ENCODE results near the gene EXOC3L4. TPM values are rescaled to one million over a fixed set of nuclear protein-coding genes. Genes with fewer than 3 reads are reported as not detected.
"Not testable (repeated sequence)": the region's sequence is repeated elsewhere in the genome, so short reads cannot be mapped to it uniquely, and the experiment has no call there.

EXOC3L4 gene
- total and polyA plus RNA-seq, 2 donors: 16.0 to 83.7 TPM

GRCh38 chr14:103146141-103146709 is 51.7 kb downstream of the EXOC3L4 start:
- peaks cover 0 to 3% of the 10 kb centered on the region in 2 donors for H3K4me1 ChIP-seq (ENCODE audit: control insufficient read depth in 2 of 2, insufficient read depth in 2 of 2, low read length in 2 of 2)
- peaks cover 0 to under 1% of the 10 kb centered on the region in 2 donors for H3K9me3 ChIP-seq (ENCODE audit: control insufficient read depth in 2 of 2, insufficient read depth in 1 of 2, low read length in 1 of 2)
- DNase-seq (ENCODE audit: low read depth in 6 of 9, low spot score in 9 of 9): no peak
- no peak overlapping the region for H3K27ac ChIP-seq (ENCODE audit: low read depth in 1 of 2, low read length in 1 of 2)
- no peak overlapping the region for H3K4me3 ChIP-seq (ENCODE audit: low read length in 2 of 2)
- peaks cover 0 to 22% of the 10 kb centered on the region in 2 donors for H3K27me3 ChIP-seq (ENCODE audit: control insufficient read depth in 2 of 2, insufficient read depth in 1 of 2, low read length in 1 of 2)
- no peaks in the 10 kb centered on the region for H3K36me3 ChIP-seq (ENCODE audit: control insufficient read depth in 2 of 2, insufficient read depth in 2 of 2, low read length in 1 of 2)
- WGBS: 94% methylated on average over 19 of the region's 19 CpGs

DNA sequence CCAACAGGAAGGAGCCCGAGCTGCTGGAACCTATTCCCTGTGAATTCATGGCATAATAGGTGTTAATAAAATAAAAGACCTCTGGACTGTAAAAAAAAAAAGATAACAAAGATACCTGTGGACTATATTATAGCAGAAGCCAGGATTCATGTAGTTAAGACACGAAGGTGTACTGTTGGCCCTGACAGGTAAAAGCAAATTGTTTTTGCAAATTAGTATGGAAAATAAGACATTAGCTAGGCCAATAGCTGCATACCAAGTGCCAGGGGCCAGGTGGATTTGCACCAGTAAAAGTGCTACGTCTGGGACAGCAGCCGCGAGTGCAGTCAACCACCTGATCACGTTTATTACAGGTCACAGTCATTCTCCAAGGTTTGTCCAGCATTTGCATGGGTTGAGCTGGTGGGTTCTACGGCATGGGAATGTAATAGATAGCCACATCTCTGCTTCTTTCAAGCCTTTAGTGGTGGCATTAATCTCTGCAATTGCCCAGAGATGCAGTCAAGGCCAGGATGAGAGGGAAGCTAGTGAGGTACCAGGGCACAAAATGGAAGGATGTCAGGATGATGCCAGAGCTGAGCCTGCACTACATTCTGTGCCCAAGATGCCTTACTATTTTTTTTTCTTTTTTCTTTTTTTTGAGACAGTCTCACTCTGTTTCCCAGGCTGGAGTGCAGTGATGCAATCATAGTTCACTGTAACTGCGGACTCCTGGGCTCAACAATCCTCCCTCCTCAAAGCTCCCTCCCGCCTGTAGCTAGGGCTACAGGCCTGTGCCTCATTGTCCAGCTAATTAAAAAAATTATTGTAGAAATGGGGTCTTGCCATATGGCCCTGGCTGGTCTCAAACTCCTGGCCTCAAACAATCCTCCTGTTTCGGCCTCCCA is 55.1 kb downstream of the EXOC3L4 start:
- Histone ChIP-seq H3K9me3 (ENCODE audit: control insufficient read depth in 2 of 2, insufficient read depth in 1 of 2, low read length in 1 of 2) (no peaks in the 10 kb centered on the region), H3K4me1 (ENCODE audit: control insufficient read depth in 2 of 2, insufficient read depth in 2 of 2, low read length in 2 of 2) (no peaks in the 10 kb centered on the region), H3K27ac (ENCODE audit: low read depth in 1 of 2, low read length in 1 of 2) (no peak overlapping the region), H3K4me3 (ENCODE audit: low read length in 2 of 2) (no peak overlapping the region), H3K27me3 (ENCODE audit: control insufficient read depth in 2 of 2, insufficient read depth in 1 of 2, low read length in 1 of 2) (peaks cover 0 to 11% of the 10 kb centered on the region in 2 donors), H3K36me3 (ENCODE audit: control insufficient read depth in 2 of 2, insufficient read depth in 2 of 2, low read length in 1 of 2) (no peaks in the 10 kb centered on the region)
- no peak for DNase-seq (ENCODE audit: low read depth in 6 of 9, low spot score in 9 of 9)
- WGBS: 94% methylated on average over 10 of the region's 10 CpGs

DNA sequence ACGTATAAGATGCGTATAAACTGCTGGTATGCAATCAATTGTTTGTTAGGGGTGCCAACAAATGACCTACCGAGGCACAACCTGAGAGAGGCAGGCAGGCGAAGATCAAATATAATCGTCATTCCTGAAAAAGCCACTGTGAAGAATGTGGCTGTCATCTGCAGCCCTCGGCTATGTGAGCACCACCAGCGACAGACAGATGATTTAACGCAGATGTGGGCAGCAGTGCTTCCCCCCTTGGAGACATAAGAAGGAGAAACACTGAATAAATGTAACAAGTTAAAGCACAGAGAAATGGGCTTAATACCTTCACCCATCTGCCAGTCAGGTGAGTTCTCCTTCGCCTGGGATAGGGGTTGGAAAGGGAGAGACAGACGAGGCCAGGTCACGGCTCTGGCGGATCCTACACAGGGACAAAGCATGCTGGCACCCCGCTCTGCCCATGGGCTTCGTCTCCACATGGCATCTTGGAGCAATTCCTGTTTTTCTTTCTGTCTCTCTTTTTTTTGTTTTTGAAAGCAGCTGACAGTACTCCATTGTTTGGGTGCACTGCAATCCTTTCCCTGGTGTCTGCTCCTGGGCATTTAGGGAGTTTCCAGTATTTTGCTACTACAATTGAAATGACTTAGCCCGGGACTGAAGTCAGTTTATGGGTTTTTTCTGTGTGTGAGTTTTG is 56.9 kb downstream of the EXOC3L4 start:
- Histone ChIP-seq H3K9me3 (ENCODE audit: control insufficient read depth in 2 of 2, insufficient read depth in 1 of 2, low read length in 1 of 2) (peaks cover 0 to 1% of the 10 kb centered on the region in 2 donors), H3K36me3 (ENCODE audit: control insufficient read depth in 2 of 2, insufficient read depth in 2 of 2, low read length in 1 of 2) (no peaks in the 10 kb centered on the region), H3K27ac (ENCODE audit: low read depth in 1 of 2, low read length in 1 of 2) (no peak overlapping the region), H3K4me3 (ENCODE audit: low read length in 2 of 2) (no peak overlapping the region), H3K4me1 (ENCODE audit: control insufficient read depth in 2 of 2, insufficient read depth in 2 of 2, low read length in 2 of 2) (no peaks in the 10 kb centered on the region), H3K27me3 (ENCODE audit: control insufficient read depth in 2 of 2, insufficient read depth in 1 of 2, low read length in 1 of 2) (peaks cover 0 to 6% of the 10 kb centered on the region in 2 donors)
- WGBS: 88% methylated on average over 15 of the region's 15 CpGs
- no peak for DNase-seq (ENCODE audit: low read depth in 6 of 9, low spot score in 9 of 9)

GRCh38 chr14:103155010-103155409 is 60.5 kb downstream of the EXOC3L4 start:
- H3K4me1 ChIP-seq (ENCODE audit: control insufficient read depth in 2 of 2, insufficient read depth in 2 of 2, low read length in 2 of 2): no peaks in the 10 kb centered on the region

DNA sequence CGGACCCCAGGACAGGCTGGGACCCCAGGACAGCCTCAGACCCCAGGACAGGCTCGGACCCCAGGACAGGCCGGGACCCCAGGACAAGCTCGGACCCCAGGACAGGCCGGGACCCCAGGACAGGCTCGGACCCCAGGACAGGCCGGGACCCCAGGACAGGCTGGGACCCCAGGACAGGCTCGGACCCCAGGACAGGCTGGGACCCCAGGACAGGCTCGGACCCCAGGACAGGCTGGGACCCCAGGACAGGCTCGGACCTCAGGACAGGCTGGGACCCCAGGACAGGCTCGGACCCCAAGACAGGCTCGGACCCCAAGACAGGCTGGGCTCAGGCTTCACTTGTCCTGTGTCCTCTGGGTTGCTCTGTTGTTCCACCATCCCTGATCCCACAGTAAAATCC is 60.9 kb downstream of the EXOC3L4 start:
- WGBS: 97% methylated on average over 12 of the region's 12 CpGs
- not testable (repeated sequence) for DNase-seq (ENCODE audit: low read depth in 6 of 9, low spot score in 9 of 9); H3K27ac ChIP-seq (ENCODE audit: low read depth in 1 of 2, low read length in 1 of 2); H3K36me3 ChIP-seq (ENCODE audit: control insufficient read depth in 2 of 2, insufficient read depth in 2 of 2, low read length in 1 of 2); H3K4me1 ChIP-seq (ENCODE audit: control insufficient read depth in 2 of 2, insufficient read depth in 2 of 2, low read length in 2 of 2); H3K9me3 ChIP-seq (ENCODE audit: control insufficient read depth in 2 of 2, insufficient read depth in 1 of 2, low read length in 1 of 2); H3K4me3 ChIP-seq (ENCODE audit: low read length in 2 of 2)
- peaks cover 0 to 14% of the 10 kb centered on the region in 2 donors for H3K27me3 ChIP-seq (ENCODE audit: control insufficient read depth in 2 of 2, insufficient read depth in 1 of 2, low read length in 1 of 2)

More at GRCh38 chr14:103155010-103155409, 60.5 kb downstream of the EXOC3L4 start:
- Histone ChIP-seq H3K27ac (ENCODE audit: low read depth in 1 of 2, low read length in 1 of 2) (no peak overlapping the region), H3K36me3 (ENCODE audit: control insufficient read depth in 2 of 2, insufficient read depth in 2 of 2, low read length in 1 of 2) (no peaks in the 10 kb centered on the region), H3K27me3 (ENCODE audit: control insufficient read depth in 2 of 2, insufficient read depth in 1 of 2, low read length in 1 of 2) (peaks cover 0 to 14% of the 10 kb centered on the region in 2 donors), H3K9me3 (ENCODE audit: control insufficient read depth in 2 of 2, insufficient read depth in 1 of 2, low read length in 1 of 2) (peaks cover 0 to 1% of the 10 kb centered on the region in 2 donors), H3K4me3 (ENCODE audit: low read length in 2 of 2) (no peak overlapping the region)
- no peak for DNase-seq (ENCODE audit: low read depth in 6 of 9, low spot score in 9 of 9)
- 92% methylated on average over 6 of the region's 6 CpGs for WGBS

GRCh38 chr14:103155826-103156394 is 61.4 kb downstream of the EXOC3L4 start:
- no peak overlapping the region for H3K4me3 ChIP-seq (ENCODE audit: low read length in 2 of 2)
- DNase-seq (ENCODE audit: low read depth in 6 of 9, low spot score in 9 of 9): no peak
- peaks cover 0 to 14% of the 10 kb centered on the region in 2 donors for H3K27me3 ChIP-seq (ENCODE audit: control insufficient read depth in 2 of 2, insufficient read depth in 1 of 2, low read length in 1 of 2)
- peaks cover 0 to 3% of the 10 kb centered on the region in 2 donors for H3K4me1 ChIP-seq (ENCODE audit: control insufficient read depth in 2 of 2, insufficient read depth in 2 of 2, low read length in 2 of 2)
- no peaks in the 10 kb centered on the region for H3K36me3 ChIP-seq (ENCODE audit: control insufficient read depth in 2 of 2, insufficient read depth in 2 of 2, low read length in 1 of 2)
- H3K27ac ChIP-seq (ENCODE audit: low read depth in 1 of 2, low read length in 1 of 2): no peak overlapping the region
- peaks cover 0 to 1% of the 10 kb centered on the region in 2 donors for H3K9me3 ChIP-seq (ENCODE audit: control insufficient read depth in 2 of 2, insufficient read depth in 1 of 2, low read length in 1 of 2)
- 97% methylated on average over 9 of the region's 9 CpGs for WGBS

- Histone ChIP-seq H3K36me3 (ENCODE audit: control insufficient read depth in 2 of 2, insufficient read depth in 2 of 2, low read length in 1 of 2) (no peaks in the 10 kb centered on the region), H3K4me3 (ENCODE audit: low read length in 2 of 2) (no peak overlapping the region), H3K27me3 (ENCODE audit: control insufficient read depth in 2 of 2, insufficient read depth in 1 of 2, low read length in 1 of 2) (peaks cover 0 to 11% of the 10 kb centered on the region in 2 donors), H3K27ac (ENCODE audit: low read depth in 1 of 2, low read length in 1 of 2) (no peak overlapping the region), H3K4me1 (ENCODE audit: control insufficient read depth in 2 of 2, insufficient read depth in 2 of 2, low read length in 2 of 2) (peaks cover 0 to 3% of the 10 kb centered on the region in 2 donors), H3K9me3 (ENCODE audit: control insufficient read depth in 2 of 2, insufficient read depth in 1 of 2, low read length in 1 of 2) (peaks cover 0 to 1% of the 10 kb centered on the region in 2 donors)
- 86% methylated on average over 21 of the region's 21 CpGs for WGBS
- DNase-seq (ENCODE audit: low read depth in 6 of 9, low spot score in 9 of 9): no peak
Observed at GRCh38 chr14:103156651-103157378, 62.3 kb downstream of the EXOC3L4 start.

DNA sequence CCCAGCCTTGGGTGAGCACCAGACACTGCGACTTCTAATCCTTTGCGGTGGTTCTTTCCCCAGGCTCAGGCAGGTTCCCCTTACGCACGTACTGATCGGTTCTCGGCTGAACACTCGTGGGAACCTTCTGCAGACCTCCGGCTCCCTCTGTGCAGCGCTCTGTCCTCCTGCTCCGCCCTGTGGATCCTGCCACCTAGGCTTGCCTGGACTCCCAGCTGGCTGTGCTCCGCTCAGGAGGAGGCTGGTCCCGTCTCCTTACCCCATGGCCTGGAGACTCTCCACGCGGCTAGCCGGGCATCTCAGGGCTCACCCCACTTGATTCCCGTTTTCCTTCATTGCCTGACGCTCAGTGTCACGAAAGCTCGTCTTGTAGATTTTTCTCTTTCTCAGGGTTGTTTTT is 63.4 kb downstream of the EXOC3L4 start:
- Histone ChIP-seq H3K27me3 (ENCODE audit: control insufficient read depth in 2 of 2, insufficient read depth in 1 of 2, low read length in 1 of 2) (peaks cover 2 to 11% of the 10 kb centered on the region in 2 donors), H3K9me3 (ENCODE audit: control insufficient read depth in 2 of 2, insufficient read depth in 1 of 2, low read length in 1 of 2) (peaks cover 0 to 1% of the 10 kb centered on the region in 2 donors), H3K27ac (ENCODE audit: low read depth in 1 of 2, low read length in 1 of 2) (no peak overlapping the region), H3K4me3 (ENCODE audit: low read length in 2 of 2) (no peak overlapping the region), H3K4me1 (ENCODE audit: control insufficient read depth in 2 of 2, insufficient read depth in 2 of 2, low read length in 2 of 2) (peaks cover 0 to 3% of the 10 kb centered on the region in 2 donors), H3K36me3 (ENCODE audit: control insufficient read depth in 2 of 2, insufficient read depth in 2 of 2, low read length in 1 of 2) (no peaks in the 10 kb centered on the region)
- DNase-seq (ENCODE audit: low read depth in 6 of 9, low spot score in 9 of 9): no peak
- 96% methylated on average over 19 of the region's 19 CpGs for WGBS
